GM18507 (cell line): ENCODE measurements around the gene LCOR.
"Not testable (repeated sequence)": the region's sequence is repeated elsewhere in the genome, so short reads cannot be mapped to it uniquely, and the experiment has no call there.

Experiments used
- DNase-seq: peaks from one replicate; pipeline ENCODE4 v3.0.0; 2011; ENCODE audit warnings: low read depth; ENCODE audit not compliant: insufficient read length; ENCODE audit errors: extremely low spot score
- FAIRE-seq: peaks from 2 replicates; lab custom pipeline; 2011; peaks lifted over from hg19 to GRCh38; lab: Jason Lieb, UNC

The LCOR gene

DNA sequence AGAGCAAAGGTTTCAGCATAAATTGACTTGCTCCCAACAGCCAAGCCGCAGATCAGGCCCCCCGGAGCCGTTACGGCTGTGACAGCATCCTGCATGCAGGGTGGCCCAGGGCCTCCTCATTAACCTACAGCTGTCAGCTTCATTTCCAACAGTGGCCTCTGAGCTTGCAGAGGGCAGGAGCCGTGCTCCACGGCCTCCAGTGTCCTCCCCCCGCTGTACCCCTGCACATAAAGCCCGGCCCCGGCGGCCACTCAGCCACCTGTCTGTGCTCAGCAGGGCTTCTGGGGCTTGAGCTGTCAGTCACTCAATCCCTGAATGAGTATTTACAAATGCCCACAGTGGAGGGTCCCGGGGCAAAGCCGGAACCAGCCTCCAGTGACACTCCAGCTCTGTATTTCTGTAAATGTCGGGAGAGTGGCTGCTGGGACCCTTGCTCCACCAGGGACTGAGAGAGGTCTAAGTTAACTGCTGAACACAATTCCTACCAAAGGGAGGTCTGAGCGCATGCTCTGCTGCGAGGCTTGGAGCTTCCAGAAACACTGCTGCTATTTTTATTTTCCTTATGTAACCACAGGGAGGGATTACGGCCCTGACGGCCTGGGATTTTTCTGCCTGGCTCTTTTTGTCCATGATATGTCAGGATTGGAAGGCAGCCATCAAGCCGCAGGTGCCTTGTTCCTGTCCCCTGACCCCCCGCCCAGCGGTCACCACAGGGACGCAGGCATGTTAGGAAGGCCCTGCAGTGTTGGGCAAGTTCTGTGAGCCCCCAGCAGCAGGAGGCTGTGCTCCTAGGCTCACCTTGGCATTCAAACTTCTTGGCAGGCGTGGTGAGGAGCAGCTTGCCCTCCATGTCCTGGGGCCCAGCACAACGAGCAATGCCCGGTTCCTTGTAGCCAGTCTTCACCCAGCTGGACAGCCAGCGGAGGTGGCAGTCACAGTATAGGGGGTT, 188.6 kb downstream of the LCOR start:
- DNase-seq (no peak), FAIRE-seq (no peak)

DNA sequence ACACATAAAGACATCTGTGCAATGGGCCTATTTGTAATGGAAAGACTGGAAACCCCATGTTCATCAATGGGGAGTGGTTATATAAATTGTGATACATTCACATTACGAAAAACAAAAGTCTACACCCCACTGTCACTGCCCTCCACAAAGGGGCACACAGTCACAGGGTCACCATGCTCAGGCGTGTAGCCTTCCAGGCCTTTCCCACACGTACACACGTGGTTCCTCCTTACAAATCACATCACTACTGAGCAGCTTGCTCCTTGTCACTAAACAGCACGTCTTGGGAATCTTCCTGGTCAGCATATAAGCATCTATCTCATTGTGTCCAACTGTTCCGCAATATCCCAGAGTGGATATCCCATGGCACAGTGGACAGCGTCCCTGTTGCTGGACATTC, 190.5 kb downstream of the LCOR start:
- FAIRE-seq = no peak
- DNase-seq = no peak

DNA sequence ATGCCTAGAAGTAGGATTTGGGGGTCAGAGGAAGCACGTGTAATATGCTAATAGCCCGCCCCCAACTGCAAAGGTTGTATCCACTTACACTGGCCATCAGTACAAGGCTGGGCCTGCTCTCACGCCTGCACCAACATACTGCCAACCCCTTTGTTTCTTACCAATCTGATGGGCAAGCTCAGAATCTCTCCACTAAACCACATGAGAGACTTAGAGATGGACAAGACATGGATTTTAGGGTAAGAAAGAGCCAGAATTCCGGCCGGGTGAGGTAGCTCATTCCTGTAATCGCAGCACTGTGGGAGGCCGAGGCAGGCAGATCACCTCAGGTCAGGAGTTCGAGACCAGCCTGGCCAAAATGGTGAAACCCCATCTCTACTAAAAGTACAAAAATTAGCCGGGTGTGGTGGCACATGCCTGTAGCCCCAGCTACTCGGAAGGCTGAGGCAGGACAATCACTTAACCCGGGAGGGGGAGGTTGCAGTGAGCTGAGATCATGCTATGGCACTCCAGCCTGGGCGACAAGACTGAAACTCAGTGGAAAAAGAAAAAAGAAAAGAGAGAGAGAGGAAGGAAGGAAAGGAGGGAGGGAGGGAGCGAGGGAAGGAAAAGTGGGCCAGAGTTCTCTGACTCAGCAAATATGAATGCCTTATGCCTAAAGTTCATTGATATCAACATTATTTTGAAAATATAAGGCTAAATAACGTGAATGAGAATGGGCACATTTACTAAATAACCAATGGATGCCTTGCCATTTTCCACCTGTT, 191.5 kb downstream of the LCOR start:
- DNase-seq = no peak

DNA sequence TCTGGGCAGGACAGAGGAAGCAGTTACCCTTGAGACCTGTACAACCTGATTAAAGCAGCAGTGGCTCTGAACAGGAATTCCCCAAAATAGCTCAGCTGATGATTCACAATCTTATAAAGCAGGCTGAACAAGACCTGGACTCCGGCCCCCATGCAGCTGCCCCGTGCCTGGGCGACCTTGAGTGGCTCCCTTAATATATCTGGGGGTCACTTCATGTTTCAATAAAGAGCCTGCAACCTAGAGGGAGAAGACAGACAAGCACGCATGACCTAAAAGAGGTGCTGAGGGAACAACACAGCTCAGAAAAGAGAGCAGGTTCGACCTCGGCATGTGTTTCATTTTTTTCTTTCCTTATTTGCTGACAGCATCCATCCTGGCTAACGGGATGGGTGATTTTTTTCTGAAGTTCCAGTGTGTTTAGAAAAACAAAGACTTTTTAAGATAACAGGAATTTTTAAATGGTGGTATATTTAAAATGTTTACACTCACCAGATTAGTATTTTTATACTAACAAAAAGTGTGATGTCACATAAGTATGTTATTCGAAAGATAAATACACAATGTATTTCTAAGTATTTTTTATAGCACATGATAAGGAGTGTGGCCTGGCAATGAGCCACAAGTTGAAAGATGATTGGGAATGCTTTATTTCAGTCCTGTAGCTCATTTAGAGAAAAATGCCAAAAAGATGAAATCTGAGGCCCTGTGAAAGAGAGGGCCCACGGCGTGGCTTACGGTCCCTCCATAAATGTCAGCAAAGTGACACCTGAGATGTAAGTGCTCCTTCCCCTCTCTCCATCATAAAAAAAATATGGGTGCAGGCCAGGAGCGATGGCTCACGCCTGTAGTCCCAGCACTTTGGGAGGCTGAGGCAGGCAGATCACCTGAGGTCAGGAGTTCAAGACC, 192.3 kb downstream of the LCOR start:
- no peak for FAIRE-seq

More for the DNA sequence above, 191.5 kb downstream of the LCOR start:
- no peak for FAIRE-seq

DNA sequence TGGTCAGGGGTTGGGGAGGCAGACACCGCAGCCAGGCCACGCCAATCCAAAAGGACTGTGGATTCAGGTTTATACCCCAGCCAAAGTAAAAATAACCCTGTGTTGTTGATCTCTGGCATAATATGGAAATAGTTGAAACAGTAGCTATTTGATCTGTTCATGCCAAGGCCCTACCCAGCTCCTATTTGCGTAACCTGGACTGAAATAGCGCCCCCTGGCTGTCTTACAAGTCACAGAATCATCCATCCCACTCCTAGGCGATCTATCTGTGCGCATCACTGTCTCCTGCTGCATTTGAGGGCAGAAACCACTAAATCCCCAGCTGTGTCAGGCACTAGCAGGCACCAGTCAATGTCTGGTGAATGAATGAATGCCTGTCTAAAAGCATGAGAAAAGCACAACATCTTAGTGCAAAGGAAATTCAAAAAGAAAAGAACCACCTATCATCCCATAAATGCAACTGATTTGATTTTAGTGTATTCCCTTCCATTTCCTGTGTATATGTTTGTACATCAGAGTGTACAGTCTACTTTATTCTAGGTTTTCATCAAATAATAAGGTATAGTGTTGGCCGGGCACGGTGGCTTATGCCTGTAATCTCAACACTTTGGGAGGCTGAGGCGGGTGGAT, 193.6 kb downstream of the LCOR start:
- peak; percentile 78 for FAIRE-seq

More for the DNA sequence above, 192.3 kb downstream of the LCOR start:
- no peak for DNase-seq

DNA sequence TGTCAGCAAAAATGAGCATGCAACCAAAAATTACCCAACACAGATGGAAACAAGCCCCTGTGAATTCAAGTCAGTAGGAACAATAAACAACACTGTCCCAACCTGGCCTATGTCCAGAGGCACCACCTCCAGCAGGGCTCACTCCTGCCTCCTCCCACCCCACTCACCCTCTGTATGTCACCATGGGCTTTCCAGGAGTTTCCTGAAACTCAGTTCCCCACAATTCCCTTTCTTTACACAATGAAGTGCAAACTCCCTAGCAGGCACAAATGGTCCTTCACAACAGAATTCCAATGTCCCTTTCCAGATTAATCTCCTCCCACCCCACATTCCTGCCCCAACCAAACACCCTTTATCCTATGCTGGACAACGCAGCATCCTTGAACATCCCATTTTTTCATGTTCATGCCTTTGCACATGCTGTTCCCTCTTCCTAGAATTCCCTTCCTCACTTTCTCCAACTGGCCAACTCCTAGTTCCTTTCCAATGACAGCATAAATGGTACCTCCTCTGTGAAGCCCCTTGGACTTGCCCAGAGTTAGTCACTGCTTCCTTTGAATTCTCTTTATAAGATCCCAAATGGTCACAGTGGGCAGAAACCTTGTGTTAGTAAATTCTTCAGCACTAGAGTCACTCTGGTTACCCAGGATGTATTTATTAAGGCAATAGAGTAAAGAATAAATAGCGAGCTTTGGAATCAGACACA, 196.2 kb downstream of the LCOR start:
- no peak for FAIRE-seq
- DNase-seq = no peak

More for the DNA sequence above, 193.6 kb downstream of the LCOR start:
- DNase-seq = no peak

DNA sequence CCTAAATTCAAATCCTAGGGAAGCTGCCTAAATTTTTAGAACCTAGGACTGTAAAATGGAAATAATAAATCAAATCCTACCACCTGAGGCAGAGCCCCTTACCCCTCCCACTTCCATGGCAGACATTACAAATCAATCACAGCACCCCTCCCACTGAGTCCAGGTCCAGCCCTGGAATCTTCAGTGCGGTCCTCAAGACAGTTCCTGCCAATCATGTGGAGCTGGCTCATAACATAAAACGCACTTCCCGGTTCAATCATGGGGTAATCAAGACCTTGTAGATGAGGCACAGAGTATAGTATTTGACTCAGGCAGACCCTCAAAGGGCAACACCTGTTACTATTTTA, 196.7 kb downstream of the LCOR start:
- FAIRE-seq (no peak), DNase-seq (no peak)

DNA sequence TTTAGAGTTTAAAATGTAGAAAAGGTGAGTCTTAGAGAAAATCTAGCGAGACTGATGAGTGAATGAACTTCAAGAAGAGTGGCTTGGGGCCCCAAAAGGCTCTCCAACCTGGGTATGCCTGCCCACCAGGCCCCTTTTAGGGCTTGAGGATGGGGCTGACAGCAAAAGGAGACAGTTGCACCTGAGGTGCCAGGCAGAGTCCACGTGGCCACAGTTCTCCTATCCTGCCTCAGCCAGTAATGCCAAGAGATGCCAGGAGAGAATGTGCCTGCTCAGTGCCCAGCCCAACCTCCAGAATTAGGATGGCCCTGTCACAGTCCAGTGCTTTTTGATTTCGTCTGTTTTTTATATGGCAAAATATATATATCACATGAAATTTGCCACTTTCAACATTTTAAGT, 197.2 kb downstream of the LCOR start:
- DNase-seq (no peak), FAIRE-seq (no peak)

DNA sequence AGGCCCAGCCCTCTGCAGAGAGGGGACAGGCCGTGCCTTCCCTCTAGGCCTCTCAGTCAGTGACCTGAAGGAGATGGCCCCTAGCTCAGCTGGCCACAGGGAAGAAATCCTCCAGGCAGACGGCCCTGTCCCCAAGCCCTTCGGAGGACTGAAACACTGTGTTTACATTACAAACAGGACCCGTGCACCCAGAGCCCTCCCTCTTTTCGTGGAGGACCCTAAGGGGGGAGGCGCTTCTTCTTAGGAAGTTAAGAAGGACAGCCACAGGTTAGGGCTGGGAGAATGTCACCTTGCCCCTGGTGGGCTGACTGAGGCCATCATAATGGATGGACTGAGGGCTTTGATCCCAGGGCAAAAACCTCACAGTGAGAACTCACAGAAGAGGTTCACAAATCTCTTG, 198.8 kb downstream of the LCOR start:
- no peak for FAIRE-seq
- no peak for DNase-seq

DNA sequence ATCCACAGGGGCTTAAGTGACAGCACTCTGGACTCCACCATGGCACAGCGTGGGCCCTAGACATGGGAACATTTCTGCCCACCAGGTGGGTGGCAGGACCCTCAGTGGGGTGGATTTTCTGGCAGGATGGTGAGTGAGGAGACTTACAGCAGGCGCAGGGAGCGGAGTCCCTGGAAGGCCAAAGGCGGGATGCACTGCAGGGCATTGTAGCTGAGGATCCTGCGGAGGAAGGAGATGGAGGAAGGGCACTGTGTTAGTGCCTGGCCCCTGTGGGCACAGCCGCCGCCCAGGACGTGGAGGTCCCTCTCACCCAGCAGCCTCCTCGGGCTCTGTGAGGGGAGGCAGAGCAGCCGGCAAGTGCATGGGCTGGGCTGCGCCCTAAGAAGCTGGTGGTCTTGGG, 199.4 kb downstream of the LCOR start:
- no peak for FAIRE-seq

DNA sequence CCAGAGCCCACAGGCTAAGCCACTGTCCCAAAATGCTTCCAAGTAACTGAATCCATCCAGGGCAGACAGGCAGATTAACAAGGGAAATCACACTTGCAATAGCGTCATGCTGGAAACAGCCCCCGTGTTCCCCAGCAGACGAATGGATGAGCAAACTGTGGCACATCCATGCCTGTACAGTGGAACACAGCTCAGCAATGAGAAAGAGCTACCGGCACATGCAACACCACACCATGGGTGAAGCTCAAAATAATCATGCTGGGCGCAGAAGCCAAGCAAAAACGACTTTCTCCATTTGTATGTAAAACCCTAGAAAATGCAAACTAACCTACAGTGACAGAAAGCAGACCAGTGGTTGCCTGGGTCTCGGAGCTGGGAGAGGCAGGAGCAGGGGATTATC, 200.5 kb downstream of the LCOR start:
- DNase-seq = no peak
- FAIRE-seq = no peak

More for the DNA sequence above, 199.4 kb downstream of the LCOR start:
- no peak for DNase-seq

DNA sequence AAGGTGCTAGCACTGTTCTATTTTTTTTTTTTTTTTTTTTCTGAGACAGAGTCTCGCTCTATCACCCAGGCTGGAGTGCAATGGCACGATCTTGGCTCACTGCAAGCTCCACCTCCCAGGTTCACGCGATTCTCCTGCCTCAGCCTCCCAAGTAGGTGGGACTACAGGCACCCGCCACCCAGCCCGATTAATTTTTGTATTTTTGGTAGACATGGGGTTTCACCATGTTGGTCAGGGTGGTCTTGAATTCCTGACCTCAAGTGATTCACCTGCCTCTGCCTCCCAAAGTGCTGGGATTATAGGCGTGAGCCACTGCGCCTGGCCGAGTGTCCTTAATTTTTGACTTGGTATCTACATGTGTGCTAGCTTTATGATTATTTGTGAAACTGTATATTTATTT, 201.7 kb downstream of the LCOR start:
- not testable (repeated sequence) for FAIRE-seq, DNase-seq

DNA sequence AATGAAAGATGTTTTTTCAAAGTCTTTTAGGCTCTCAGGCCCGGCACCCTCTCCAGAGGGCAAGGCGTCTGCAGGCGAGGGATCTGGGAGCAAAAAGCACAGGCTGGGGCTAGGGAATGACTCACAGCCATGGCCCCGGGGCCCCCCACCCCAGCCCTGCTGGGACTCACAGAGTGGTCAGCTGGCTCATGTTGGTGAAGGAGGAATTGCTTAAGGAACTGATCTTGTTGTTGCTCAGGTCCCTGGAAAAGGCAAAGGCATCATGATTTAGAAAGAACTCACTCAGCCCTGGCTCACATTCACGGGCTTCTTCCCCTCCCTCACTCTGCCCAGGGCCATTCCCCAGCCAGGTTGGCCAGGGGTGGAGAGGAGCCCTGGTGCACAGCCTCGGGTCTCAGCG, 202.2 kb downstream of the LCOR start:
- no peak for FAIRE-seq

DNA sequence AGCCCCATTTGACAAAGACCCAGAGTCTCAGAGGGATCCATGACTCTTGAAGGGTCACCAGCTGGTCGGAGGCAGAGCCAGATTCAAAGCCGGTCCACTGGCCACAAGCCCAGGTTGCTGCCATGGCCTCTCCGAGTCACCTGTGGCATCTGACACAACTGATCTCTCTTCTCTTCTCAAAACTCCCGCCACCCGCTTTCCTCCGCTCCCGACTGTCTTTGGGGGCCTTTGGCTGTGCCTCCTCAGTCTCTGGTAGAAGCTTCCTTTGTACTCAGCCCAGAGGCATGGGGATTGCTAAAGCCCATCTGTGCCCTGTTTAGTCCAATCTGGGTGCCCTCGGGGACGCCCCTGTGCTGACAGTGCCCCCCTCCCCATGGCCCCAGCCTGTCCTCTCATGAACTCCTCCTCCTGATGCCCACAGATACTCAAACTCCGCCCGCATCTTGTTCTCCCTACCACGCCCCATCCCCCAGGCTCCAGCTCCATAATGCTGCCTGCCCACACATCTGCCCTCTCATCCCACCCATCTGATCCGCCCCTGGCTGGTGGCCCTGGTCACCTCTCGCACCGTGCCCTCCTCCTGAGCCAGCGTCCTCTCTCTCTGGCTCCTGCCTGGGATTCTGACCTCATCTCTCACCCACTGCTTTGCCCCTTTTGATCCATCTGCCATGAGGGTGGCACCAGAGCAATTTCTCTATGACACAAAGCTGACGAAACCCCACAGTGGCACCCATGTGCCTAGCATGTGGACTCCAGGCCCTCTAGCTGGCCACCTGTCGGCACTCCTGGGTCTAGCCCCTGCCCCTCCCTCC, 203.1 kb downstream of the LCOR start:
- DNase-seq = no peak
- FAIRE-seq = no peak

More for the DNA sequence above, 202.2 kb downstream of the LCOR start:
- no peak for DNase-seq

DNA sequence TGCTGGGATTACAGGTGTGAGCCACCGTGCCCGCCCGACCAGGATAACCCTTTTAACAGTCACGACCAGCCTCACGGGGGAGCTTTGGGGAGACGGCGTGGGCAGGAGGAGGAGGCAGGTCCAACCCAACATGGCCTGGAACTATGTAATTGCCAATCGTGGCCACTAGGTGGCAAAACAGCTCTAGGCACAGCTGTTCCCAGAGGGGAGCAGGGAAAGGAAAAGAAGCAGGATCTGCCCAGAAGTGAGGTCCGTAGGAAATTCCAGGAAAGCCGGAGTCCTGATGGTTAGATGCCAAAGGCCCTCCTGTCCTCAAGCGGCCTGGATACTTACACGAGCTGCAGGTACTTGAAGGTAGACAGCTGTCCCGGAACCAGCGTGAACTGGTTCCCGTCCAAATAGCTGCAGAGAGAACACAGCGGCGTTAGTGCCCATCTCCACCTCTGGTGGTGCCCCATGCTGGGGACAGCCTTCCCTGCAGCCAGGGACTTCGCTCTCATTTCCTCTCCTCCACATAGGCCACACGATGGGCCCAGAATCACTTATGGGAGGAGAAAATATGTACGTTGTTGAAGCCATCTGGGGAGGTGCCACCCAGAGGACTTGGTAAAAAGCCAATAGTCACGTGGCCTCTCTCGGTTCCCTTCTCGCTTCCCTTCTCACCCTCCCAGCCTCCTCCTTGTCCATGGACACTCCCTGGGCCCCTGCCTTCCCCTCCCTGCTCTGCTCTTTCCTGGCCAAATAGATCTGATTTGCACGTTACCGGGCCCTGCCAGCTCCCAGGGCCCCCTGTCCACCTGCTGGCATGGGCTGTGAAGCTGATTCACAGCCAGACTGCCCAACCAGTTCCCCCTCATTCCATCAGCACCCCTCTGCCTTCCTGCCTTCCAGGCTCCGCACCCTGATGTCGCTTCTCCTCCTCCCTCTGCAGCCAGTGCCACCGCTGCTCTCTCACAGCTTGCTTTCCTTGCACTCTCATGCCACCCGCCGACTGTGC, 205.6 kb downstream of the LCOR start:
- peak; percentile 96 for FAIRE-seq

DNA sequence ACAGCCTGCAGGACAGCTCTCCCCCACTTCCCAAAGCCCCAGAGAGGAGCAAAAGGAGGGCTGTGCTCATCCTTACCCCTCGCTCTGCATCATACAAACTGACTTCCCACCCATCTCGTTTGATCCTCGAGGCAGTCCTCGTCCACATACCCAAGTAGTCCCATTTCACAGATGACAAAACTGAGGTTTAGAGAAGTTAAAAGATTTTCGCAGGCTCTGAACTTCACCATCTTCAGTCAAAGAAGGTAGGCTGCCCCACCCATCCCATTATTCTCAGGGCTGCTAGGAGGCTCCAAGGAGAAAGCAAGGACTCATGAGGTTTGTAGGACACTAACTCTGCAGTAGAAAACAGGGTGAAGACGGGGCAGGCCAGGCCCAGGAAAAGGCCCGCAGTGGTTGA, 206.6 kb downstream of the LCOR start:
- FAIRE-seq (no peak), DNase-seq (no peak)

More for the DNA sequence above, 205.6 kb downstream of the LCOR start:
- DNase-seq = peak; percentile 64
